ENCODE data around the gene PCDHAC1.
"Not testable (repeated sequence)": the region's sequence is repeated elsewhere in the genome, so short reads cannot be mapped to it uniquely, and the experiment has no call there.

The PCDHAC1 gene, protein sequence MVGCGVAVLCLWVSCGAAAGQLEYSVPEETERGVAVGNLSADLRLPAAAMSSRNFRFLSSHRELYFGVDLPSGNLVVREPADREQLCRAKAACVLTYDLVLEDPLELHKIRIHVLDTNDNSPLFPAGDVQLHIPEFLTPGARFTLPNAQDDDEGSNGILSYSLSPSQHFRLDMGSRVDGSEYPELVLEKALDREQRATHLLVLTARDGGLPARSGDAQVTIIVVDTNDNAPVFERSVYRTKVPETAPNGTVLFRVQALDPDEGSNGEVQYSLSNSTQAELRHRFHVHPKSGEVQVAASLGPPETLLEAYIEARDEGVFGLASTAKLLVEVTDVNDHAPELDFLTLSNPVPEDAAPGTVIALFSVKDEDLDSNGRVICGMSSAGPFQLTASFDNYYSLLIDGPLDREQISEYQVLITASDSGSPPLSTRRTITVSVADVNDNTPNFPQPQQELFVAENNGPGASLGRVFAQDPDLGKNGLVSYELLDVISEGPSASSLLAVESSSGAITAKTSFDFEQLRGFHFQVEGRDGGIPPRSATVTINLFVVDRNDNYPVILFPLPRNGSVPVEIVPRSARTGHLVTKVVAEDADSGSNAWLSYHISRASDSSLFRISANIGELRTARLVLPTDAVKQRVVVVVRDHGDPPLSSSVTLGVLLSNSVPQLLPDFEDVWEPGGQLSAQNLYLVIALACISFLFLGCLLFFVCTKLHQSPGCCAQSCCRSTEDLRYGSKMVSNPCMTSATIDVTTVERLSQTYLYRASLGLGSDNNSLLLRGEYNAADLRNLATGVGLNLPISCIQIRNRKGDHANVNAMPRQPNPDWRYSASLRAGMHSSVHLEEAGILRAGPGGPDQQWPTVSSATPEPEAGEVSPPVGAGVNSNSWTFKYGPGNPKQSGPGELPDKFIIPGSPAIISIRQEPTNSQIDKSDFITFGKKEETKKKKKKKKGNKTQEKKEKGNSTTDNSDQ

DNA sequence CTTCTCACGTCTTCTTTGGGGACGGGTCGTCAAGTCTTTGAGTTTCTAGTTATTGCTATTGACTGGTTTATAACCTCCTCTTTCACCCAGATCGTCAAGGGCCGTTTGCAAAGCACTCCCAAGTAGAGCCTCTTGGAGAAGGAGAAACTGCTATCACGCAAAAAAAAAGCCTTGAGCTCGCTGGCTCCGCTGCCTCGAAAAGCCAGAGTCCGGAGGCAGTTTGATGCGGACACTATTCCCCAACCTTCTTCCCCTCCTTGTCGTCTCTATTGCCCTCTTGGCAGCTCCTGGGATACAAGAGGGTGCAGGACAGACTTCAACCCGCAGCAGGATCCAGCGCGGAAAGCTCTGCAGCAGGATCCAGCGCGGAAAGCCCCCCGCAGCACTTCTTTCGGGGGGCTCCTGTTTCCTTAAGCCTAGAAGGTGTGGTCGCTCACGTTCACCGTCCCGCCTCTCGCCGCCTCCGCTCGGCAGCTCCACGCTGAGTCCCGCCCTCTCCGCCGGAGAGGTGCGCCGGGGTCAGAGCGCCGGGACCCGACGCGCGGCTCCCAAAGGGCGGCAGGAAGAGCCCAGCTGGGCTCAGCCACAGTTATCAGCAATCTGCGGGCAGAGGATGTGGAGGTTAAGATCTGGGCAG, at the start of gene PCDHAC1:
Gene PCDHAC1, plus strand, starts transcription at position 494 of the 637 bp plus-strand sequence. CDS start 594 bp downstream, outside the sequence.
- H4K20me1 ChIP-seq, result no peaks in the 10 kb centered on the region
- H3K27me3 ChIP-seq, result no peaks in the 10 kb centered on the region
- H3K4me3 ChIP-seq, result 0 out of 2 replicates have a peak within 1 kb of the TSS, but pooled peaks have one; percentile 25
- no peaks in the 10 kb centered on the region for H3K4me1 ChIP-seq
- H3K9ac ChIP-seq, result no peak within 1 kb of the TSS
- H3K9me3 ChIP-seq, result peaks cover 25% of the 10 kb centered on the region
- no peak for TF ChIP-seq Cebpa-rat (IDR thresholded peaks at IDR 0.05)
- no peak within 1 kb of the TSS for H3K27ac ChIP-seq
- no peaks in the 10 kb centered on the region for H3K36me3 ChIP-seq
- H3K4me2 ChIP-seq, result no peak within 1 kb of the TSS

GRCh38 chr5:140876541-140877261, 49.4 kb upstream of the PCDHAC1 start:
- not testable (repeated sequence) for H3K27me3 ChIP-seq, H4K20me1 ChIP-seq, H3K27ac ChIP-seq, H3K36me3 ChIP-seq, H3K9ac ChIP-seq, H3K4me3 ChIP-seq, H3K4me2 ChIP-seq, H3K4me1 ChIP-seq
- peaks cover 31% of the 10 kb centered on the region for H3K9me3 ChIP-seq

DNA sequence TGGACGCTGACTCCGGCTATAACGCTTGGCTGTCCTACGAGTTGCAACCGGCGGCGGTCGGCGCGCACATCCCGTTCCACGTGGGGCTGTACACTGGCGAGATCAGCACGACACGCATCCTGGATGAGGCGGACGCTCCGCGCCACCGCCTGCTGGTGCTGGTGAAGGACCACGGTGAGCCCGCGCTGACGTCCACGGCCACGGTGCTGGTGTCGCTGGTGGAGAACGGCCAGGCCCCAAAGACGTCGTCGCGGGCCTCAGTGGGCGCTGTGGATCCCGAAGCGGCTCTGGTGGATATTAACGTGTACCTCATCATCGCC, 48.9 kb upstream of the PCDHAC1 start:
- Histone ChIP-seq H3K36me3 (no peaks in the 10 kb centered on the region), H3K27ac (no peak overlapping the region), H3K4me3 (no peak overlapping the region), H3K4me2 (no peak overlapping the region), H3K4me1 (no peaks in the 10 kb centered on the region), H3K9me3 (peaks cover 33% of the 10 kb centered on the region), H4K20me1 (no peaks in the 10 kb centered on the region), H3K27me3 (no peaks in the 10 kb centered on the region), H3K9ac (no peak overlapping the region)
- TF ChIP-seq Cebpa-rat (IDR thresholded peaks at IDR 0.05), result no peak

GRCh38 chr5:140881889-140882590, 44.1 kb upstream of the PCDHAC1 start, which contains the start of gene PCDHA13:
TSS of gene PCDHA13 (plus strand) at chr5:140882124. CDS start at chr5:140882269, 145 bp downstream.
- peaks cover 35% of the 10 kb centered on the region for H3K9me3 ChIP-seq
- no peaks in the 10 kb centered on the region for H3K27me3 ChIP-seq
- H3K27ac ChIP-seq, result no peak within 1 kb of the TSS
- no peaks in the 10 kb centered on the region for H4K20me1 ChIP-seq
- TF ChIP-seq Cebpa-rat (IDR thresholded peaks at IDR 0.05), result no peak
- no peak within 1 kb of the TSS for H3K4me3 ChIP-seq
- H3K4me1 ChIP-seq, result no peaks in the 10 kb centered on the region
- H3K36me3 ChIP-seq, result no peaks in the 10 kb centered on the region
- H3K9ac ChIP-seq, result no peak within 1 kb of the TSS
- no peak within 1 kb of the TSS for H3K4me2 ChIP-seq

DNA sequence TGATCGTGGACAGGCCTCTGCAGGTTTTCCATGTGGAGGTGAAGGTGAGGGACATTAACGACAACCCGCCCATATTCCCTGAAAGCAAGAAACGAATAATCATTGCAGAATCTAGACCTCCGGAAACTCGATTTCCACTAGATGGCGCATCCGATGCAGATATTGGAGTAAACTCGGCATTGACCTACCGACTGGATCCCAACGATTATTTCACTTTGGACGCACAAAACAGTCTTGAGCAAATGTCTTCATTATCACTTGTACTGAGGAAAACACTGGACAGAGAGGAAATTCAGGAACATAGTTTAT, 43.6 kb upstream of the PCDHAC1 start:
- no peak overlapping the region for H3K9ac ChIP-seq
- H4K20me1 ChIP-seq, result no peaks in the 10 kb centered on the region
- no peaks in the 10 kb centered on the region for H3K27me3 ChIP-seq
- no peak for TF ChIP-seq Cebpa-rat (IDR thresholded peaks at IDR 0.05)
- no peak overlapping the region for H3K27ac ChIP-seq
- no peaks in the 10 kb centered on the region for H3K4me1 ChIP-seq
- H3K9me3 ChIP-seq, result peaks cover 30% of the 10 kb centered on the region
- H3K36me3 ChIP-seq, result no peaks in the 10 kb centered on the region
- no peak overlapping the region for H3K4me2 ChIP-seq
- no peak overlapping the region for H3K4me3 ChIP-seq

- H3K4me1 ChIP-seq, result no peaks in the 10 kb centered on the region
- no peak overlapping the region for H3K4me2 ChIP-seq
- no peak overlapping the region for H3K27ac ChIP-seq
- no peaks in the 10 kb centered on the region for H3K36me3 ChIP-seq
- H3K9me3 ChIP-seq, result peaks cover 29% of the 10 kb centered on the region
- H3K9ac ChIP-seq, result no peak overlapping the region
- H3K4me3 ChIP-seq, result no peak overlapping the region
- H4K20me1 ChIP-seq, result no peaks in the 10 kb centered on the region
- no peaks in the 10 kb centered on the region for H3K27me3 ChIP-seq
- TF ChIP-seq Cebpa-rat (IDR thresholded peaks at IDR 0.05), result no peak
Measured at GRCh38 chr5:140883373-140883772, 42.7 kb upstream of the PCDHAC1 start.

GRCh38 chr5:140883927-140884697, 42.0 kb upstream of the PCDHAC1 start:
- no peak overlapping the region for H3K27ac ChIP-seq
- no peak for TF ChIP-seq Cebpa-rat (IDR thresholded peaks at IDR 0.05)
- H3K4me2 ChIP-seq, result no peak overlapping the region
- no peaks in the 10 kb centered on the region for H3K4me1 ChIP-seq
- H4K20me1 ChIP-seq, result no peaks in the 10 kb centered on the region
- H3K9me3 ChIP-seq, result peaks cover 29% of the 10 kb centered on the region
- H3K9ac ChIP-seq, result no peak overlapping the region
- H3K27me3 ChIP-seq, result no peaks in the 10 kb centered on the region
- no peak overlapping the region for H3K4me3 ChIP-seq
- no peaks in the 10 kb centered on the region for H3K36me3 ChIP-seq

- H3K27ac ChIP-seq, result no peak overlapping the region
- no peaks in the 10 kb centered on the region for H4K20me1 ChIP-seq
- H3K9ac ChIP-seq, result no peak overlapping the region
- H3K9me3 ChIP-seq, result peaks cover 15% of the 10 kb centered on the region
- H3K4me1 ChIP-seq, result no peaks in the 10 kb centered on the region
- H3K36me3 ChIP-seq, result no peaks in the 10 kb centered on the region
- H3K4me3 ChIP-seq, result no peak overlapping the region
- H3K4me2 ChIP-seq, result no peak overlapping the region
- H3K27me3 ChIP-seq, result no peaks in the 10 kb centered on the region
- TF ChIP-seq Cebpa-rat (IDR thresholded peaks at IDR 0.05), result no peak
Measured at GRCh38 chr5:140916325-140916724, 9.8 kb upstream of the PCDHAC1 start.
